Inflammatory macrophage (primary cell): Measurements from ENCODE around the gene BAD.
A peak's percentile ranks its signal among the peaks of the same experiment; 100 is the strongest.

Experiments
- DNase-seq, 2 donors: peaks; one replicate each; pipeline ENCODE4 v3.0.0-alpha.2; 2020 to 2022

BAD gene

DNA sequence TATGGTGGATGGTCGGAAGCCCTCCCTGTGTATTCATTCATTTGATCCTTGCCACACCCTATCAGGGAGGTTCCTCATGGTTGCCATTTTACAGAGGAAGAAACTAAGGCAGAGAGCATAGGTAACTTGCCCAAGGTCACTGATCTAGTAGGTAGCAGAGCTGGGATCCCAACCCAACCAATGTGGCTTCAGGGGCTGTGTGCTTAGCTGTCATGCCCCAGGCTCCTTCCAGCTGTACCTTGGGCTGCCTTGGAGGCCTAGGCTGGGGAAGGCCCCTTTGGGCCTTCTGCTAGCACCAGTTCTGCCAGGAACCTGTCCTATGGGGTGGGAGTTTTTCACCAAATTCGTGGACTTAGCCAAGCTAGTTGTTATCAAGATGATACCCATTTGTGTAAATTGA lies 8.6 kb downstream of the BAD start:
- no peak for DNase-seq

- DNase-seq, result no peak
These were observed 9.2 kb downstream of the BAD start for GRCh38 chr11:64275031-64275800.

DNA sequence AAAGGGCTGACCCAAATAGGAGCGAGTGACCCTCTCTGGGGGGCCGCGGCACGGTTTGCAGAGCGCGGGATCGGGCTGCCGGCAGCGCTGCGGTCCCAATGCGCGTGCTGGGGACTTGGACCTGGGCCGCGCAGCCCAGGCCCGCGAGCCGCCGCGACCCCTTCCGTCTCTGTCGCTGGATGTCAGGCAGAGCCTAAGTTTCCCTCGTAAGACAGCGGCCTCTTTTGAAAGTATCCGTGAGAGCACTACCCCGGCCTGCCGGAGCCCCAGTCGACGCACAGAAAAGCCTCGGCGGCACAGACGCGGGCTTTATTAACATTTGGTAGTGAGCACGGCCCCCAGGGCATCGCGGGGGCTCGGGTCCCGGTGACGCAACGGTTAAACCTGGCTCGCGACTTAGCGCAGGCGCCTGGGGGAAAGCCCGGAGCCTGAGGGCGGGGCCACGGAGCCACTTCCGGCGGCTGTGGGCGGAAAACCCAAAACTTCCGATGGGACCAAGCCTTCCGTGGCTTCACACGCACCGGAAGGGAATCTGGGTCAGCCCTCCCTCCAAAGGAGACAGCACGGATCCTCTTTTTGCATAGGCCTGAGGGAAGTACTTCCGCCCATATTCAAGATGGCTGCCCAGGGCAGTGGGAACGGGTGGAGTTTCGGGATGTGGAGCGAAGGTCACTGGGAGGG lies 14.8 kb downstream of the BAD start:
- peak; percentile 100 for DNase-seq

DNA sequence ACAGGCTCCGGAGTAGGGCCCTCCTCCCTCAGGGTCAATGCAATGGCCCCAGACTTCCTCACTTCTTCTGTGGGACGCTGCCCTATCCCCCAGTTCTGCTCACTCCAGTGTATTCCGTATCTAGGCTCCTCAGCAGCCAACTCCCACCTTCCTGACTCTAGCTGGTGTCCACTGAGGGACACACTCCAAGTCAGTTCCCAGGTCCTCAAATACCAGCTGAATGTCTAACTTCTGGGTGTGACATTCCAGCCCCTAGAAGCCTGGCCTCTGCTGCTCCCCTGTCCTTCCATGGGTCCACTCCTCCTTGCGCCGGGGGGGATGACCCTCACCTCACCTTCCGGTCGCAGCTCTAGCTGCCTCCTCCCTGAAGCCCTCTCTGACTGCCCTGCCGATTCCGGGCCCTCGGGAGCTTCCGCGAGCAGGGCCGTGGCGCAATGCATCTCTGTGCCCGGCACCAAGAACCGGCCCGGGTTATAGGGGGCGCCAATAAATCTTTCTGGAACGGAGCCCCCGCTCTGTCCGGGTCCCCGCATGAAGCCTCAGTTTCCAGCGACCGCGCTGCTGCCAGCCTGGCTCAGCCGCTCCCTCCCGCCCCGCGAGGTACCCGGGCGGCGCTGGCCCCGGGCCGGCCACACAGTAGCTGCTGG lies 15.4 kb downstream of the BAD start:
- DNase-seq, result peak; percentile 77 to 83

GRCh38 chr11:64268025-64268892 lies 16.2 kb downstream of the BAD start:
- peak; percentile 59 for DNase-seq

DNA sequence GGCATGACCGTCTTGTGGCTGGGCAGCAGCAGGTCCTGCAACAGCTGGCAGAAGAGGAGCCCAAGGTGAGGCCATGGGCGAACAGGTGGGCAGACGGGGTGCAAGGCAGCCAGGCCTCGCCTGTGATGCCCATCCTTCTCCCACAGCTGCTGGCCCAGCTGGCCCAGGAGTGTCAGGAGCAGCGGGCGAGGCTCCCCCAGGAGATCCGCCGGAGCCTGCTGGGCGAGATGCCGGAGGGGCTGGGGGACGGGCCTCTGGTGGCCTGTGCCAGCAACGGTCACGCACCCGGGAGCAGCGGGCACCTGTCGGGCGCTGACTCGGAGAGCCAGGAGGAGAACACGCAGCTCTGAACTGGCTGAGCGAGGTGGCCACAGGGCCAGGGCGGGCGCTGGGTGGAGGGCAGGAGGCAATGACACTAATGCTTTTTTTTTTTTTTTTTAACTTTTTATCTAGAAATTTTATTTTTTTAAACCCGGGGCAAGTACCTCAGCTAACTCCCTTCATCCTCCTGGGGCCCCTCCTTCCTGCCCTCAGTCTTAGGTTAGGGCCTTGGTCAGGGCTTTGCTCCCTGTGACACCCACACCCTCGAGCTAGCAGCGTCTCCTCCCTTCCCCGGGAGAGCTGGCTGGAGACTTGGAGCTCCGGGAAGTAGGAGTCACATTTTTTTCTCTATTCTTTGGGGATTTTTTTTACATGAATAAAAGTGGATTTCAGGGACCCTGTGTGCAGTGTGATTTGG lies 17.1 kb downstream of the BAD start:
- DNase-seq, result no peak

GRCh38 chr11:64266339-64266738 lies 18.1 kb downstream of the BAD start:
- no peak for DNase-seq

DNA sequence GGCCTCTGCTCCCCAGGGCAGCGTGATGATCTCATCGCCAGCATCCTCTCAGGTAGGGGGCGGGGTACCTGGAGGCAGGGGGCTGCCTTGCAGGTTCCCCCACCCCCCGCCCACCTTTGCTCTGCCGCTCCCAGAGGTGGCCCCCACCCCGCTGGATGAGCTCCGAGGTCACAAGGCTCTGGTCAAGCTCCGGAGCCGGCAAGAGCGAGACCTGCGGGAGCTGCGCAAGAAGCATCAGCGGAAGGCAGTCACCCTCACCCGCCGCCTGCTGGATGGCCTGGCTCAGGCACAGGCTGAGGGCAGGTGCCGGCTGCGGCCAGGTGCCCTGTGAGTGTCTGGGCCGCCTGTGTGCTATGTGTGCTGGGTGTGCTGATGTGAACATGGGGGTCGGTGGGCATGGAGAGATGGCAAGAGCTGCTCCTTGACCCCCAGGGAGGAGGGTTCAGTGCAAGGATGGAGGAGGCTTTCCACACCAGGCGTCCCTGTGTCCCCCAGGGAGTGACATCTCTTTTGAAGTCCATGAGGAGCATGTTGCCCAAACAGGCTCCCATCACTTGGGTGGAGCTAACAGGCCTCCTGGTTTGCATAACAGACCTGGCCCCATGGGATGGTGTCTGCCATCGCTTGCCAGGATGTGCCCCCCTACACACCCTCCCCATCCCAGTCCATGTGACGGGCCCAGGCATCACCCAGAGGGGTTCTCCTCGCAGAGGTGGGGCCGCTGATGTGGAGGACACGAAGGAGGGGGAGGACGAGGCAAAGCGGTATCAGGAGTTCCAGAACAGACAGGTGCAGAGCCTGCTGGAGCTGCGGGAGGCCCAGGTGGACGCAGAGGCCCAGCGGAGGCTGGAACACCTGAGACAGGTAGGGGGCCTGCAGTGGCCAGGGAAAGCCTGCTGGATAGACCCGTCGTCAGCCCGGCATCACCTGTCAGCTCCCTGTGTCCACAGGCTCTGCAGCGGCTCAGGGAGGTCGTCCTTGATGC lies 19.0 kb downstream of the BAD start:
- DNase-seq, result no peak

GRCh38 chr11:64264371-64264852 lies 20.1 kb downstream of the BAD start:
- no peak for DNase-seq

- DNase-seq, result no peak
These were observed 20.5 kb downstream of the BAD start for GRCh38 chr11:64263947-64264317.

DNA sequence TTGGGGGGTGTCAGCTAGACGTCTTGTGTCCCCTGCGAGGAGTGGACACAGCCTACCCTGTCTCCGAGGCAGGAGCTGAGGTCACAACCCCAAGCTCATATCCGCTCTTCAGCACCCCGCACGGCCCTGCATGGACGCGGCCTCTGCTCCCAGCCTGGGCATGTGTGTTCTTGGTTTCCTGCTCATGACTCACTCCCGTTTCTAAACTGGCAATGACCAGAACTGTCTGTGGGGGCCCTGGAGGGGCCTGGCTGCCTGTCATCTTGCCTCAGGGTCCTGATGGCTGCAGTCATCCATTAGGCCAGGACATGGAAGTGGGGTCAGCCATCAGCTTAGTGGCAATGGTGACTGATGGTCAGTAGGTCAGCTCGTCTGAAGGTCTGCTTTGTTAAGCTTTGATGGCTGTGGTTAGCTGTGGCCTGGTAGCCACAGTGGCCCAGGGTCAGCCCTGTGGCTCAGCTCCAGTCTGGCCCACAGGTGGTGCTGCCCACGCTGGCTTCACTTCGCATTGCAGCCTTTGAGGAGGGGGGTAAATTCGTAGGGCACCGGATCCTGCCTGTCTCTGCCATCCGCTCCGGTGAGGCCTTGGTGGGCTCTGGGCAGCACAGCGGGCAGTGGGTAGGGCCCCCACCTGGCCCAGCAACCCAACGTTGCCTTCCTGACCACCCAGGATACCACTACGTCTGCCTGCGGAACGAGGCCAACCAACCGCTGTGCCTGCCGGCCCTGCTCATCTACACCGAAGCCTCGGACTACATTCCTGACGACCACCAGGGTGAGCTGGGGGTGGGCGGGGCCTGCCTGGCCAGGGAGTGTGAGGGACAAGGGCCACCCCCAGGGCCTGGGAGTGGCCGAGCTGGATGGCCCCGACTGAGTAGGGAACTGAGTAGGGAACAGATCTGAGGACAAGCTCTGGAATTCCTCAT lies 21.2 kb downstream of the BAD start:
- DNase-seq, result no peak

GRCh38 chr11:64262271-64263002 lies 22.0 kb downstream of the BAD start:
- no peak for DNase-seq

DNA sequence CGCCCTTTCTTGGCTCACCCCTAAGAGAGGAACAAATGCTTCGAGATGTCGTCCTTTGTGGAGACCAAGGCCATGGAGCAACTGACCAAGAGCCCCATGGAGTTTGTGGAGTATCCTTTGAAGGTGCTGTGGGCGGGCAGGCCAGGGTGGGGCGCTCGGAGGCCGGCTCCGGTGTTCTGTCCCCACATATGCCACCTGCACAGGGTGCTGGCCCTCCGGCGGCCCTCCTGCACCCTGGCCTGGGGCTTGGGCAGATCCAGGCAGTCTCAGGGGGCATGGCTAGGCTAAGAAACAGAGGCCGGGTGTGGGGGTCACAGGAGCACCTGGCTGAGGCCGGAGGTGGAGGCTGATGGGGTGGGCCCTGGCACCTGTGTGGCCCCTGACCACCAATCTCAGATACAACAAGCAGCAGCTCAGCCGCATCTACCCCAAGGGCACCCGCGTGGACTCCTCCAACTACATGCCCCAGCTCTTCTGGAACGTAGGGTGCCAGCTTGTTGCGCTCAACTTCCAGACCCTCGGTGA lies 22.8 kb downstream of the BAD start:
- no peak for DNase-seq

- no peak for DNase-seq
These were observed 24.2 kb downstream of the BAD start for GRCh38 chr11:64260147-64260708.

DNA sequence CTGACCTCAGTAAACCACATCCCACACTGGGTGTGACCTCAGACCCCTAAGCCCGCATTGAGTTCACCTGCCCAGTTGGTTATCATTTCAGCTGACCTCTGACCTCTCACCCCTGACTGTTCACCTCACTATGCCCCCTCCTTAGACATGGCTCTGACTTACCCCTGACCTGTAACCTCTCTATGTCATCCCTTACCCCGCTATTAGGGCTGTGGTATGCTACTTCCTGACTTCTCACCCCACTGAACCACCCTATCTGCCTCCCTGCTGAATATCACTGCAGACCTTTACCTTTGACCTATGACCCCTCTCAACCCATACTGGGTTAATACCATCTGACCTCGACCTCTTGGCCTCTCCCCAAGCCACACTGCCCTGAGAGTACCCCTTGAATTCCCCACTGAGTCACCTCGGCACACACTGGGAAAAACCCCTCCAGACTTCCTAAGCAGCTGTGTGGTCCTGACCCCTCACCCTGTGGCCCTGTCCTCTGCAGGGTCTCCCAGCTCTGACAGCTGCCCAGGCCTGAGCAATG lies 24.9 kb downstream of the BAD start:
- no peak for DNase-seq

GRCh38 chr11:64258946-64259532 lies 25.4 kb downstream of the BAD start:
- DNase-seq, result no peak

DNA sequence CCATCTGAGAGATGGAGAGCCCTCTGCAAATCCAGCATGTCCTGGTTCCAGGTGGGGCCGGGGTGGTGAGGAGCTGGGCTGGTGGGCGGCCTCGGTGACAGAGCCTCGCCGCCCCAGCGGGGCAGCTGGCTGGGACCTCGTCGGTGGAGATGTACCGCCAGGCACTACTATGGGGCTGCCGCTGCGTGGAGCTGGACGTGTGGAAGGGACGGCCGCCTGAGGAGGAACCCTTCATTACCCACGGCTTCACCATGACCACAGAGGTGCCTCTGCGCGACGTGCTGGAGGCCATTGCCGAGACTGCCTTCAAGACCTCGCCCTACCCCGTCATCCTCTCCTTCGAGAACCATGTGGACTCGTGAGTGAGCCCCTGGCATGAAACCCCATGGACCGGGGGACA lies 26.1 kb downstream of the BAD start:
- DNase-seq, result no peak

DNA sequence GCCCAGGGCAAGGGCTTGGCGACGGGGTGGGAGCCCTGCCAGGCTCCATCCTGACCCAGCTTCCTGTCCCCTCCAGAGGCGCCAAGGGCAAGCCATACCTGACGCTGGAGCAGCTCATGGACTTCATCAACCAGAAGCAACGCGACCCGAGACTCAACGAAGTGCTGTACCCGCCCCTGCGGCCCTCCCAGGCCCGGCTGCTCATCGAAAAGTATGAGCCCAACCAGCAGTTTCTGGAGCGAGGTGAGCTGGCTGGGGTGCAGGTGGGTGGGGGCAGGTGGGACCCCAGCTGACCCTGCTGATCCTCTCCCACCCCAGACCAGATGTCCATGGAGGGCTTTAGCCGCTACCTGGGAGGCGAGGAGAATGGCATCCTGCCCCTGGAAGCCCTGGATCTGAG lies 28.2 kb downstream of the BAD start:
- no peak for DNase-seq
